Activated CD8-positive, alpha-beta memory T cell treated with anti-CD3 and anti-CD28 coated beads for 48 hours (primary cell): ENCODE results near the gene PROS1.

Experiments used
- DNase-seq, 3 experiments: peaks; one replicate each; pipeline ENCODE4 v3.0.0-alpha.2; 2020; ENCODE audit warnings: low read depth in 2 of 3, low spot score in 2 of 3

The PROS1 gene

GRCh38 chr3:93973131-93974126 lies at the start of gene PROS1:
Gene PROS1 (minus strand): TSS chr3:93973896. CDS start chr3:93973749, 147 bp downstream.
- peak; percentile 13 to 27 (median 17) for DNase-seq

DNA sequence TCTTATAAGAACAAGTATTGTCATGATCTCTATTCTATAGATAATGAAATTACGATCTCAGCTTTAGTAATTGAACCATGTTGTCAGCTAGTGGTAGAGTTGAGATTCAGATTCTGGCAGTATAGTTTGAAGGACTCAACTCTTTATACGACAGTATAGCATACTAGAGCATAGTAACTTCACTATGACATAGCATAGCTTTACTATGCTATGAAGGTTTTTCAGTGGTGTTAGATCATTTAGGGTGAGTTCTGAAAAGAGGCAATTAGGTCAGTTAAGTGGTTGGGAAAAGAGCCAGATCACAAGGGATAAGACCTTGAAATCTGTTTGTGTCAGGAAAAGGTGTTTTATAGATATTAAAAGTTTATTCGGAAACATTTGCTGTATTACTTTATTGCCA lies 46.6 kb upstream of the PROS1 start:
- no peak for DNase-seq

GRCh38 chr3:94019659-94020058 lies 46.0 kb upstream of the PROS1 start:
- no peak for DNase-seq

- DNase-seq = no peak
Measured at GRCh38 chr3:94015025-94015424, 41.3 kb upstream of the PROS1 start.

DNA sequence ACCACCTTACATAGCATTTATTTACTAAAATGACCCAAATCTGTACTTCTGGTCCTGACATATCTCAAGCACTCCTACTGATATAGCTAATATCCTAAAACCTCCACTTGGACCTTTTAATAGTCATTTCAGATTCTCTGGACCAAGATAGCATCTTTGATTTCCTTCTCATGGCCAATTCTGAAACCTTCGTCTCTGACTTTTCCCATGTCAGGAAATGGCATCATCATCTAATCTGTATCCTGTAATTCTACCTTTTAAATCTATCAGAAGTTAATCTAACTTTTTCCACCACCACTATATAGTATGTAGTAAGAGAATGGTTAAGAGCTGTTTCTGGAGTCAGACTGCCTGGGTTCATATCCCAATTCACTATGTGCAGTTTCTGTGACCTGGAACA lies 38.5 kb upstream of the PROS1 start:
- DNase-seq = no peak

GRCh38 chr3:94011233-94011711 lies 37.6 kb upstream of the PROS1 start:
- DNase-seq = no peak

GRCh38 chr3:94009608-94010007 lies 35.9 kb upstream of the PROS1 start:
- no peak for DNase-seq

DNA sequence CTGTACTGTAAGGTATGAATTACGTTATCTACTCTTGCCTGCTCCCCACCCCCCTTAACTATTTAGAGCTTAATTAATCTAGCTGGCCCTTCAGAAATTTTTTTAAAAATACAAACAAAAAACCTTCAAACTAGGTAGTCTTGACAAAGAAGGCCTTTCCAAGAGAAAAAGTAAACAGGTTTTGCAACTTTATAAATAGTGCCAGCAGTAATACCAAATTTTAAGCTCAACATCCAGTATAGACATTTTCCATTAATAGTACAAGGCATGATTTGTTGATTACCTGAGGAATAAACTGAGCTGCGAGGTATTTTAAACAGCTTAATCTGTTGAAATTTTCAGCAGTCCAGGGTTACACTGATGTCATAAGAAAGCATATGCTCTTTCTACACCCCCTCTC lies 34.6 kb upstream of the PROS1 start:
- no peak for DNase-seq

- DNase-seq = no peak
Measured at GRCh38 chr3:94004301-94004910, 30.7 kb upstream of the PROS1 start.

DNA sequence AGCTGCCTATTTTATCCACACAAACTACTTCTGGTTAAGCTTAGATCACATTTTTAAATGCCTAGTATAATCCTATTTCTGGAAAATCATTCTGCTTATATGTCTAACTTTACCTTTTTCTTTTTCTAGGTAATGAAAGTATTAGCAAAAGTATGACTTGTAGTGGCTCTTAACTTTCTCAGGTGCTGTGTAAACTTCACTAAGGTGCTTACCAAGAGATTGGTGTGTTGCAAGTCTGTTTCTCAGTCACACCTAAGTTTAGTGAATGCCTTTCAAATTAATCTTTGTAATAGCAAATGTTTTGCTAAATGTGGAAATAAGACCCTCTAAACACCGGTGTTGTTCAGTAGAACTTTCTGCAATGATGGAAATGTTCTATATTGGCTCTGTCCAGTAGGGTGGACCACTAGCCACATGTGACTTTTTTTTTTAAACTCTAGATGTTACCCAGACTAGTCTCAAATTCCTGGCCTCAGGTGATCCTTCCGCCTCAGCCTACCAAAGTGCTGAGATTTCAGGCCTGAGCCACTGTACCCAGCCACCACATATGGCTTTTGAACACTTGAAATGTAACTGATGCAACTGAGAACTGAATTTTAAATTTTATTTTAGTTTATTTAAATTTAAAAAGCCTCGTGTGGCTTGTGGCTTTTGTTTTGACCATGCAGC lies 28.3 kb upstream of the PROS1 start:
- DNase-seq = no peak

DNA sequence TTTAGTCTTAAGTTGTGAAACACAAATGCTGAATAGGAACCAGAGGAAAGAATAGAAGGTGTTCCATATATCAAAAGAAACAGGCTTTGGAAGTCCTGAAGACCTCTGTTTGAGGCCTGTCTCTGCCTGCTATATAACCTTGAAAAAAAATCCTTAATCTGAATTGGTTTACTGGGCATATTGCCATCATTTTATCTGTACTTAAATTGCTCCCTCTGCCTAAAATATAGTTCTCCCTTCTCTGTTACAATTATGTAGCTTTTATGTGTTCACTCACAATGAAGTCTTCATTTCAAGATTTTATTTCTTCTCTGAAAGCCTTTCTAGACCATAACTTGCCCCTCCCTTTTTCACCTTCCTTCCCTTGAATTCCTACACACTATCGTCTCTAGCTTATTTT lies 27.5 kb upstream of the PROS1 start:
- no peak for DNase-seq

DNA sequence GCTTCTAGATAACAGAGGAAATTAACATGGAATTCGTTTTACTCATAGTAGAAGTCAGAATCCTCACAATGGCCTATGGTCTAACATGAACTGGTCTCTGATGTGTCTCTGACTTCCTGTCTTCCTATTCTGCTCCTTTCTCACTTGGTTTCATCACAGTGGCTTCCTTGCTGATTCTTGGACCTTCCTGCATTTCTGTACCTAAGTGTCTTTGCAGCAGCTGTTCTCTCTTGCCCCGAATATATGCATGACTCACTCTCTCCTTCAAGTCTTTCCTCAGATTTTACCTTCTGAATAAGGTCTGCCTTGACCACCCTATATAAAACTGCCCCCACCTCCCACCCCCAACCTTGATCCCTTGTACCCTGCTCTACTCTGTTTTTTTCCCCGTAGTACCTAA lies 20.4 kb upstream of the PROS1 start:
- no peak for DNase-seq

GRCh38 chr3:93992207-93992606 lies 18.5 kb upstream of the PROS1 start:
- DNase-seq = no peak

- no peak for DNase-seq
Measured at GRCh38 chr3:93991631-93992030, 17.9 kb upstream of the PROS1 start.

DNA sequence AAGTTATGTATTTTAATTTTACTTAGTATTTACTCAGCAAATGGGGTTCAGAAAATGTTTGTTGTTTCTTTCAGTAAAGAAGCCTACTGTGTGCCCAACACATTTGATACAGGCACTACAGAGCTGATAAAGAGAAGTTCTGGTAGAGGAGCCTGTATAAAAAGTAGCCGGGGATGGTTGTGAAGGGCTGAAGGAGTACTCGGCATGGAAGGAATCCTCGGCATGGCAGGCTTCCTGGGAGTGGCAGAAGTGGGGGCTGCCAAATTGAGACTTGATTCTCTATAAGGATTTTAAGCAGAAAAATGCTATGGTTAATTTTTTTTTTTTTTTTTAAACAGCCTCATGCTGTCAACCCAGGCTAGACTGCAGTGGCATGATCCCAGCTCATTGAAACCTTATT lies 15.5 kb upstream of the PROS1 start:
- no peak for DNase-seq

DNA sequence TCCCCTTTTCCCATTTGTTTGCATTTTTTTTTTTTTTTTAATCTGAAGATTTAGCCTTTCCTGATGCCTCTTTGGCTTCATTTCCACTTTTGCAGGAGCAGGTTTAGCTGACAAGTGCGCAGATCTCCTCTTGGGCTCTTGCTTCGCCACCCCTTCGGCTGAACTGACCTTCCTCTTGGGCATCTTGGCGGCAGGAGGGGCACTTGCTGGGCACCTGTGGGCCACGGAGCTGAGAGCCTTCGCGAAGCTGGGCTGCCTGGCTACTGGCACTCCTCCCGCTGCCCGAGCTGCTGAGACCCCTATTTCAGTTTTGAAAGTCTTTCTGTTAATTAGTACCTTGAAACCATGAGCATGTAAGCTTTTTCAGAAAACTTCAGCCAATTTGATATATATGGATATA lies 15.1 kb upstream of the PROS1 start:
- no peak for DNase-seq

- no peak for DNase-seq
Measured at GRCh38 chr3:93988283-93988682, 14.6 kb upstream of the PROS1 start.

DNA sequence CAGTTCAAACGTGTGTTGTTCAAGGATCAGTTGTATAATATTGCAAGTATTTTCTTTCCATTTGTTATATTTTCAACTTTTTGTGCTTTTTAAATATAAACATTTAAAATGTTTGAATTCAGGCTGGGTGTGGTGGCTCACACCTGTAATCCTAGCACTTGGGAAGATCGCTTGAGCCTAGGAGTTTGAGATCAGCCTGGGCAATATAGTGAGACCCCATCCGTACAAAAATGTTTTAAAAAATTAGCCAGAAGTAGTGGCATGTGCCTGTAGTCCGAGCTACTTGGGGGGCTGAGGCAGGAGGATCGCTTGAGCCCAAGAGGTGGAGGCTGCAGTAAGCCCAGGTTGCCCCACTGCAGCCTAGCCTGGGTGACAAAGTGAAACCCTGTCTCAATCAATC lies 10.9 kb upstream of the PROS1 start:
- DNase-seq = no peak

DNA sequence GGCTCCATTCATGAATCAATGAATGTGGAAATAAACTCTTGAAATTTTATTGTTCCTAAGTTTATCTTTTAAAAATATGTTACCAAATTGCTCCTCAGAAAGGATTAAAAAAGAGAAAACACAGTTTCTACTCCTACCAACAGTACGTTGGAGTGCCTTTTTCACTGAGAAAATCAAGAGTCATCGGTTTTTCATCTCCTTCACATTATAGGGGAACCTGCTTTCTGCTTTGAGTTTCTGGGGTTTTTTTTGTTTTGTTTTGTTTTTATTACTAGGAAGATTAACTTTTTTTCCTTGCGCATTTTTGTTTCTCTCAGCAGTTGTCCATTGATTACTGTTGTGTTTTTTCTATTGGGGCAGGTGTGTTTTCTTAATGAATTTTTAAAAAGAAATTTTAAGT lies 9.7 kb upstream of the PROS1 start:
- DNase-seq = no peak

GRCh38 chr3:93981649-93982048 lies 8.0 kb upstream of the PROS1 start:
- DNase-seq = no peak

- DNase-seq = peak; percentile 62 to 86 (median 82)
Measured at GRCh38 chr3:93979850-93980676, 6.4 kb upstream of the PROS1 start, which contains the start of gene ARL13B. Gene ARL13B (plus strand): TSS chr3:93980155. CDS start chr3:93980424, 269 bp downstream.
